GM12874 (cell line): ENCODE data around the gene NRF1.

Experiments
- CTCF ChIP-seq: IDR thresholded peaks from 2 replicates; pipeline ENCODE4 v1.5.1; 2011; ENCODE audit warnings: low read depth, mild to moderate bottlenecking, control low read depth, low read length, moderate library complexity; ENCODE audit not compliant: insufficient read depth

NRF1 gene

GRCh38 chr7:129798616-129799349 is 187.3 kb downstream of the NRF1 start:
- TF ChIP-seq CTCF, result no peak

GRCh38 chr7:129799350-129799955 is 187.9 kb downstream of the NRF1 start:
- no peak for TF ChIP-seq CTCF

- no peak for TF ChIP-seq CTCF
Observed at GRCh38 chr7:129800901-129801300, 189.4 kb downstream of the NRF1 start.

GRCh38 chr7:129801882-129802281 is 190.4 kb downstream of the NRF1 start:
- TF ChIP-seq CTCF, result no peak

- TF ChIP-seq CTCF, result no peak
Observed at GRCh38 chr7:129803546-129804081, 192.1 kb downstream of the NRF1 start.

GRCh38 chr7:129804111-129804889 is 192.8 kb downstream of the NRF1 start:
- TF ChIP-seq CTCF, result no peak
